Breast epithelium (tissue), 4 donors: ENCODE results near the gene PCP2. TPM values are rescaled to one million over a fixed set of nuclear protein-coding genes. Genes with fewer than 3 reads are reported as not detected.
A peak's percentile ranks its signal among the peaks of the same experiment; 100 is the strongest.

Source experiments
- DNase-seq, 2 donors: peaks; one replicate each; pipeline ENCODE4 v3.0.0-alpha.2; 2019; ENCODE audit warnings: low spot score in 2 of 2
- H3K27ac ChIP-seq, 2 donors: fragments of 200-600 bp; sonication (generic) in 1 of 2; one replicate each; pipeline ENCODE4 v1.5.1; 2016 to 2019; ENCODE audit warnings: mild to moderate bottlenecking in 1 of 2
- H3K27me3 ChIP-seq, 2 donors: fragments of 200-600 bp; sonication (generic) in 1 of 2; one replicate each; pipeline versions ENCODE4 v1.5.1 to v1.6.0; 2017 to 2019; ENCODE audit warnings: control low read depth in 1 of 2, mild to moderate bottlenecking in 1 of 2
- H3K36me3 ChIP-seq: fragments of 200-600 bp; one replicate; pipeline ENCODE4 v1.5.1; 2019
- H3K4me1 ChIP-seq, 2 donors: fragments of 200-600 bp; sonication (generic); one replicate each; pipeline ENCODE4 v1.5.1; 2016 to 2019; ENCODE audit warnings: control low read depth in 1 of 2
- H3K4me3 ChIP-seq, 3 donors: fragments of 200-600 bp; sonication (generic); 1 replicate in 2 of 3; 2 replicates in 1 of 3; pipeline ENCODE4 v1.5.1; 2016 to 2019; ENCODE audit warnings: mild to moderate bottlenecking in 3 of 3, moderate library complexity in 2 of 3
- H3K9me3 ChIP-seq, 2 donors: fragments of 200-600 bp; sonication (generic) in 1 of 2; one replicate each; pipeline ENCODE4 v1.5.1; 2016 to 2019; ENCODE audit warnings: control low read depth in 1 of 2
- POLR2A ChIP-seq: fragments of 450-650 bp; IDR thresholded peaks from one replicate; pipeline ENCODE4 v1.6.1; 2016; ENCODE audit warnings: antibody characterized with exemption, mild to moderate bottlenecking, moderate library complexity
- POLR2AphosphoS5 ChIP-seq, 3 donors: sonication (generic); formaldehyde crosslinking; IDR thresholded peaks; one replicate each; pipeline ENCODE4 v1.6.1; 2017; ENCODE audit warnings: antibody characterized with exemption in 3 of 3
- intact Hi-C: fragments of 100-400 bp; cut with DNase I; formaldehyde crosslinking; loops from one replicate; pipeline ENCODE4 v1.15.1; 2023; ENCODE audit warnings: low total_unique reads
- total RNA-seq, 3 donors: library from RNA; depleted of rRNA; stranded (reverse); fragments of >200 nt; gene quantifications; one replicate each; pipeline ENCODE4 v1.1.0, GENCODE V29; 2016
- TF ChIP-seq, protein P1 (sequence below), 3 donors: fragments of 450-650 bp; IDR thresholded peaks; one replicate each; pipeline ENCODE4 v1.5.1; 2016 to 2017; ENCODE audit warnings: antibody characterized with exemption in 3 of 3, mild to moderate bottlenecking in 3 of 3, moderate library complexity in 3 of 3

Gene PCP2
- total RNA-seq, 3 donors from 2014 or later: 4.9 to 6.7 TPM; not detected in 1

DNA sequence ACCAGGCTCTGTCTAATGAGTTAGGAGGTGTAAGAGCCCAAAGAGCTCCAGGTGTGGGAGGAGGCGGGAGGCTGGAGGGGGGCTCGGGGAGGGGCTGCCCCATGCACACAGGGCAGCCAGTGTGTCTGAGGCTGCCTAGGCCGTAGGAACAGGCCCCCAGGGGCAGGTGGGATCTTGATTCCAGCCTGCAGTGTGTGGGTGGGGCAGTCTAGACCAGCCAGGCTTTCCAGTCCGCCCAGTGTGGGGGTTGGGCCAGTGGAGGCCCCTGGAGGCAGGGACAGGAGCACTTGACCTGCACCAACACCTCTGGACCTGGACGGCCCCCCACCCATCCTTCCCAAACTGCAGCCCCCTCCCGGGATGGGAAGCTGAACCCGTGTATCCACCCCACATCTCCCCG lies 43.3 kb downstream of the PCP2 start:
- intact Hi-C loops: loop anchor here (1.0 kb wide), 1 partner anchor 32 kb away; no protein-coding TSS in a partner anchor
- peak; percentile 47 to 84 for DNase-seq
- Histone ChIP-seq H3K4me3 (no peak overlapping the region), H3K27ac (peak overlapping the region; percentile 38 to 55), H3K36me3 (no peaks in the 10 kb centered on the region), H3K27me3 (no peaks in the 10 kb centered on the region), H3K4me1 (no peaks in the 10 kb centered on the region), H3K9me3 (no peaks in the 10 kb centered on the region)
- TF ChIP-seq POLR2A: no peak
- no peak for TF ChIP-seq POLR2AphosphoS5 (IDR thresholded peaks at IDR 0.05)
- TF ChIP-seq, protein P1, sequence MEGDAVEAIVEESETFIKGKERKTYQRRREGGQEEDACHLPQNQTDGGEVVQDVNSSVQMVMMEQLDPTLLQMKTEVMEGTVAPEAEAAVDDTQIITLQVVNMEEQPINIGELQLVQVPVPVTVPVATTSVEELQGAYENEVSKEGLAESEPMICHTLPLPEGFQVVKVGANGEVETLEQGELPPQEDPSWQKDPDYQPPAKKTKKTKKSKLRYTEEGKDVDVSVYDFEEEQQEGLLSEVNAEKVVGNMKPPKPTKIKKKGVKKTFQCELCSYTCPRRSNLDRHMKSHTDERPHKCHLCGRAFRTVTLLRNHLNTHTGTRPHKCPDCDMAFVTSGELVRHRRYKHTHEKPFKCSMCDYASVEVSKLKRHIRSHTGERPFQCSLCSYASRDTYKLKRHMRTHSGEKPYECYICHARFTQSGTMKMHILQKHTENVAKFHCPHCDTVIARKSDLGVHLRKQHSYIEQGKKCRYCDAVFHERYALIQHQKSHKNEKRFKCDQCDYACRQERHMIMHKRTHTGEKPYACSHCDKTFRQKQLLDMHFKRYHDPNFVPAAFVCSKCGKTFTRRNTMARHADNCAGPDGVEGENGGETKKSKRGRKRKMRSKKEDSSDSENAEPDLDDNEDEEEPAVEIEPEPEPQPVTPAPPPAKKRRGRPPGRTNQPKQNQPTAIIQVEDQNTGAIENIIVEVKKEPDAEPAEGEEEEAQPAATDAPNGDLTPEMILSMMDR (IDR thresholded peaks at IDR 0.05): no peak

DNA sequence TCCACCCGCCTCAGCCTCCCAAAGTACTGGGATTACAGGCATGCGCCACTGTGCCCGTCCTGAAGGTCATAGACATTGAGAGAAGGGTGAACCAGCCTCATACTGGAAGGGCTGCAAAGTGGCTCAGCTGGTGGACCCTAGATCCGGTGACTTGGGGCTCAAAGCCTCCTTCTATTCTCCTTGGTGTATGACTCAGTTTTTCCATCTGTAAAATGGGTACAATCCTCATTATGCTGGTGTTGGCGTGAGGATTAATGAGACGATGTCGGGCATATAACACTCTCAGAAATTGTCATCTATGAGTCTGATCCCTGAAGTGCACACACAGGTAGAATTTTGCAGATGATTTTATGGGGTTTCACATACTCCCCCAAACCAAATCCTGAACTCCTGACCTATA lies 43.7 kb downstream of the PCP2 start:
- intact Hi-C loops: loop anchor here (1.0 kb wide), 1 partner anchor 32 kb away; no protein-coding TSS in a partner anchor
- Histone ChIP-seq H3K36me3 (no peaks in the 10 kb centered on the region), H3K4me1 (no peaks in the 10 kb centered on the region), H3K27me3 (no peaks in the 10 kb centered on the region), H3K4me3 (no peak overlapping the region), H3K9me3 (no peaks in the 10 kb centered on the region), H3K27ac (peak overlapping the region; percentile 38 to 55)
- TF ChIP-seq, protein P1 (IDR thresholded peaks at IDR 0.05): no peak
- TF ChIP-seq POLR2A (no peak), POLR2AphosphoS5 (IDR thresholded peaks at IDR 0.05) (no peak)
- no peak for DNase-seq

DNA sequence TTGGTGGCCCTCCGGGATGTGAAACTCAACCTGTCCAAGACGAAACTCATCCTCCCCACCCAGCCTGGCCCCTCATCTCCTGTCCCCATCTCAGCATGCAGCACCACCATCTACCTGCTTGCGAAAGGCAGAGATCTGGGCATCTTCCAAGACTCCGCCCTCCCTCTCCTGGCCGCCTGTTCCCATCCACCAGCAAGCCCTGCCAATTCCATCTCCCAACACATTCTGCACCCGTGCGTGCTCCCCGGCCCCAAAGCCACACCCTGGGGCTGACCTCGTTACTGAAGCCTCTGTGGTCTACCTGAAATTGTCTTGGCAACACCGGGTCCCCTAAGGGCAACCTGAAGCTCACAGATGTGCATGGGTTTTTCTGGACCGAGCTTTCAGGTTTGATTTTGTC lies 51.1 kb downstream of the PCP2 start:
- Histone ChIP-seq H3K27ac (no peak overlapping the region), H3K4me1 (no peaks in the 10 kb centered on the region), H3K4me3 (no peak overlapping the region), H3K9me3 (no peaks in the 10 kb centered on the region), H3K36me3 (no peaks in the 10 kb centered on the region), H3K27me3 (no peaks in the 10 kb centered on the region)
- TF ChIP-seq, protein P1 (IDR thresholded peaks at IDR 0.05): no peak
- no peak for TF ChIP-seq POLR2A
- no peak for TF ChIP-seq POLR2AphosphoS5 (IDR thresholded peaks at IDR 0.05)
- DNase-seq: peak in 1 of 2 donors; percentile 60
- intact Hi-C loops: no loop called here

Other genes with a start within 250 kb of the PCP2 start
- gene PEX11G, start 144.7 kb downstream of the PCP2 start, total RNA-seq: 1 to 10 TPM; 5.4 to 9.8 (median 7.2) TPM
- 10 to 100 TPM; 34.0 to 65.3 (median 34.7) TPM for gene ZNF358, start 117.6 kb downstream of the PCP2 start, total RNA-seq
- 10 to 100 TPM; 11.5 to 35.2 (median 16.4) TPM for gene MCOLN1, start 111.1 kb downstream of the PCP2 start, total RNA-seq
- 10 to 100 TPM; 35.8 to 56.4 (median 45.8) TPM for gene PNPLA6, start 98.0 kb downstream of the PCP2 start, total RNA-seq
- 10 to 100 TPM in 1 of 3 donors, 1 to 10 TPM in 1, not detected in 1; 5.6 to 14.2 TPM for gene CAMSAP3, start 37.9 kb downstream of the PCP2 start, total RNA-seq
- 10 to 100 TPM; 41.3 to 49.0 (median 41.9) TPM for gene XAB2, start 4.2 kb downstream of the PCP2 start, total RNA-seq
- gene PET100, start 3.9 kb downstream of the PCP2 start, total RNA-seq: 10 to 100 TPM; 23.7 to 40.4 (median 33.1) TPM
- gene STXBP2, start 3.4 kb upstream of the PCP2 start, total RNA-seq: 10 to 100 TPM; 15.4 to 55.3 (median 37.0) TPM
- gene RETN, start 35.3 kb upstream of the PCP2 start, total RNA-seq: not detected
- gene MCEMP1, start 43.4 kb upstream of the PCP2 start, total RNA-seq: 1 to 10 TPM in 2 of 3 donors, not detected in 1; 1.0 to 2.4 TPM
- gene TRAPPC5, start 47.1 kb upstream of the PCP2 start, total RNA-seq: 10 to 100 TPM; 34.7 to 84.0 (median 62.6) TPM
- gene FCER2, start 68.4 kb upstream of the PCP2 start, total RNA-seq: under 1 TPM in 2 of 3 donors, not detected in 1; 0.29 to 0.48 TPM
- gene CLEC4G, start 98.4 kb upstream of the PCP2 start, total RNA-seq: 1 to 10 TPM in 2 of 3 donors, not detected in 1; 1.3 to 3.7 TPM
- 1 to 10 TPM; 2.3 to 9.8 (median 2.6) TPM for gene CD209, start 113.8 kb upstream of the PCP2 start, total RNA-seq
- gene CLEC4M, start 129.5 kb upstream of the PCP2 start, total RNA-seq: 1 to 10 TPM in 1 of 3 donors, not detected in 2; 1.3 TPM
- 10 to 100 TPM in 1 of 3 donors, 1 to 10 TPM in 2; 7.5 to 12.5 (median 9.2) TPM for gene EVI5L, start 196.5 kb upstream of the PCP2 start, total RNA-seq
- 1 to 10 TPM in 1 of 3 donors, under 1 TPM in 1, not detected in 1; 0.59 to 2.0 TPM for gene PRR36, start 240.7 kb upstream of the PCP2 start, total RNA-seq